NCI-H1092 (cell line): Measurements from ENCODE around the gene CER1.
A peak's percentile ranks its signal among the peaks of the same experiment; 100 is the strongest.
"Not testable (repeated sequence)": the region's sequence is repeated elsewhere in the genome, so short reads cannot be mapped to it uniquely, and the experiment has no call there.

ENCODE experiments used
- DNase-seq: peaks from one replicate; lab custom pipeline; 2025; lab: John Stamatoyannopoulos, UW

CER1 gene

DNA sequence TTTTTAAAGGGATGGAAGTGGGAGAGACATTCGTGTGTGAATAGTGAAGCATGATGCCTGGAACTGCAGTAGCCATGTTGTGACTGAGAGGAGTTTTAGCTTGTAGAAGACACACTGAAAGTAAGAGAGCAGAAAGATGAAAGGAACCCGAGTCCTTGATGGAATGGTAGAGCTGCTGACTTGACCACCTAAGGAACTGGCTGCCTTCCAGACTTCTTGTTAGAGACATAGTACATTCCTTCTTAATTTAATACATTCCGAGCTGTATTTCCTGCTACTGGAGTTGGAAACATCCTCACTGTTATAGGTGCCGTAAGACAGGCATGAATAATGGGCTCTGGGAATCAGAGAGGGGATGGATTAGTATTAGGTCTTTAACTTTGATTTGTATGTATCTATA lies 7.4 kb downstream of the CER1 start:
- no peak for DNase-seq

- DNase-seq, result no peak
Measured at GRCh38 chr9:14713187-14713767, 9.3 kb downstream of the CER1 start.

DNA sequence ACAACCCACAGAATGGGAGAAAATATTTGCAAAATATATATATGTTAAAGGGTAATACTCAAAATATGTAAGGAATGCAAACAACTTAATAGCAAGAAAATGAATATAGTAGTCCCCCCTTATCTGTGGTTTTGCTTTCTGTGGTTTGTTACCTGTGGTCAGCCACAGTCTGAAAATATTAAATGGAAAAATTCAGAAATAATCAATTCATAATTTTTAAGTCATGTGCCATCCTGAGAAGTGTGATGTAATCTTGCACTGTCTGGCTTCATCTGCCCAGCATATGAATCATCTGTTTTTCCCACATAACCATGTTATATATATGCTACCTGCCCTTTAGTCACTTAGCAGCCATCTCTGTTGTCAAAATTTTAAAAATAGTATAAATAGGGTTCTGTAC lies 11.7 kb downstream of the CER1 start:
- DNase-seq, result no peak

- no peak for DNase-seq
Measured at GRCh38 chr9:14706530-14707140, 15.9 kb downstream of the CER1 start.

DNA sequence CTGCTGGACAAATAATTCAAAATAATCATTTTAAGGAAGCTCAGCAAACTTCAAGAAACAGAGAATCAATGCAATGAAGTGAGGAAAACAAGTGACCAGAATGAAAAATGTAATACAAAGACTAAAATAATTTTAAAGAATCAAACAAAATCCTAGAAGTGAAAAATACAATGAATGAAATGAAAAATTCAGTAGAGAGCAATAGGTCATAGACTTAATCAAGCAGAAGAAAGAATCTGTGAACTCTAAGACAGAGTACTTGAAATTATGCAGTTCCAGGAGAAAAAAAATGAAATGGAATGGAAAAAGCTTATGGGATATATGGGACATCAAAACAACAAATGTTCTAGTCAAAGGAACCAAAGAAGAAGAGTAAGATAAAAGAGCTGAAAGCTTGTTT lies 17.5 kb downstream of the CER1 start:
- DNase-seq, result no peak

DNA sequence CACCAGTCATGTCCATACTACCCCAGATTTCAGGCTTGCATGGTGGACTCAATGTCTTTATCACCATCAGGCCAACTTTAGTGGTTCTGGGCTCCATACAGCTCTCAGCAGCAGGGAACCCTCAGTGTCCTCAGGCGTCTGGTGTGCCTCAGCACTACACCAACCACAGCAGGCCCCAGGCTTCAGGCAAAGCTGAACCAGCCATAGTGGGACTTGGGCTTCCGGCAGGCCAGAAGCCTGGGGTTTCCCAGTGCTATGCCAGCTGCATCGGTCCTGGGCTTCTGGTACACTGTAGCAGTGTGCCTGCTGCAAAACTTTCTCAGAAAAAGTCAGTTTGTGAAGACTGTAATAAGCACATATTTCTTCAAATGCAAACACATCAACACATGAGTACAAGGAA lies 18.3 kb downstream of the CER1 start:
- DNase-seq, result no peak

GRCh38 chr9:14702200-14702720 lies 20.3 kb downstream of the CER1 start:
- DNase-seq, result no peak

GRCh38 chr9:14693251-14693861 lies 29.2 kb downstream of the CER1 start, which contains the start of gene ZDHHC21:
TSS of gene ZDHHC21 (minus strand) at chr9:14693432. CDS start at chr9:14674340, 19,092 bp downstream.
- peak; percentile 70 for DNase-seq

DNA sequence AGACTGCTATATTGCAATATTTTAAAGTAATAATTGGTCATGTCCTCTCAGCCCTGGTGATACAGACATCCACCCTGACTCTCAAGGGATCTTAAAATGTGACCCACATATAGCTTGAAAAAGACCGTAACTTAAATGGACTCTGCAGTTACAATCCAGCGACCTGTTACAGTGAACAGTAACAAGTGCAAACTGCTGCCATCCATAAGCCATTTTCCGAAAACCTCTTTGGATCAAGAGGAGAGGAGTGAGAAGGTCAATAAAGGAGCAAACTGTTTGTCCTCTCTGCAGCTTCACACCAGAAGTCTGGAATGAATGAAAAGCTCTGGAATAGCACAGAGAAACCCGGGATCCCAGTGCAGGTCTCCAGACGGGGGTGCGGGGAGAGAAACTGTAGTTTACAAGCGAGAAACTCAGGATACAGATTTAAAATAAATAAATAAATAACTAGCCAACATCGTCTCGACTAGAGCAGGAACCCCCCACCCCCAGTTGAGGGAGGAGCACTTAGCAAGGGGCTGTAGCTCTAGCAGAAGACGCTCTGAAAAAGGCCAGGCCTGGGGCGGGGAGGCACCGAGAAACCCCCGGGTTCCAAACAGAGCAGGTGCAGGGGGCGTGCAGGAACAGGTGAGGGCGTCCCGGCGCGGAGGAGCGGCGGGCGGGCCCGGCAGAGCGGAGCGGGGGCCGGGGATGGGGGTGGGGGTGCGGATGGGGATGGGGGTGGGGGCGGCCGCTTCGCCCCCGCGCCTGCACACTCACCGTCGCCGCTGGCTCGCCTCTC lies 29.9 kb downstream of the CER1 start:
- DNase-seq, result peak; percentile 28

DNA sequence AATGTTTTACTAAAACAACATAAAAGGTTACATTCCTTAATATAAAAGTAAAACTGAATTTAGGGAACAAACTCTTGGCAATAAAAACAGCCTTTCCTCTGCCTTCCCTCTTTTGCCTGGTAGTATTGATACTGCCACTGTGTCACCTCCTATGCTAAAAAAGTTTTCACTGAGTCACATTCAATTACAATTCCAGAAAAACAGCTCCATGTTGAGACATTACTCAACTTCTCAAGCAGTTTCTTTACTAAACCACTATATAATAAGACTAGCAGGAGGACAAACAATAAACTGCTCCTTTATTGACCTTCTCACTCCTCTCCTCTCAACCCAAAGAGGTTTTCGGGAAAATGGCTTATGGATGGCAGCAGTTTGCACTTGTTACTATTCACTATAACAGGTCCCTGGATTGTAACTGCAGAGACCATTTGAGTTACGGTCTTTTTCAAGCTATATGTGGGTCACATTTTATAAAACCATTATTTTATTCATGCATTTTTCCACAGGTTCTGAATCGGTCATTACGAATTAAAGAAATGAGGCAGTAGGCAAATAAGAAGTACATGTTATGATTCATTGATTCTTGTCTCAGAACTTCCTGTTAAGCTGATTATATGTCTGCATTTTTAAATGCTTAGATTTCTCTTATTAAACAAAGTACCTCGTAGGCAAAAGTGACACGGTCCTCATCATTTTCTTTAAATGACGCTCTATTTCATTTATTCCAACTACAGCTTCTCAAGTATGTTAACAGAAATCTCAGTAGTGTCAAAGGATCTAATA lies 31.4 kb downstream of the CER1 start:
- no peak for DNase-seq

- no peak for DNase-seq
Measured at GRCh38 chr9:14687042-14687719, 35.4 kb downstream of the CER1 start.

DNA sequence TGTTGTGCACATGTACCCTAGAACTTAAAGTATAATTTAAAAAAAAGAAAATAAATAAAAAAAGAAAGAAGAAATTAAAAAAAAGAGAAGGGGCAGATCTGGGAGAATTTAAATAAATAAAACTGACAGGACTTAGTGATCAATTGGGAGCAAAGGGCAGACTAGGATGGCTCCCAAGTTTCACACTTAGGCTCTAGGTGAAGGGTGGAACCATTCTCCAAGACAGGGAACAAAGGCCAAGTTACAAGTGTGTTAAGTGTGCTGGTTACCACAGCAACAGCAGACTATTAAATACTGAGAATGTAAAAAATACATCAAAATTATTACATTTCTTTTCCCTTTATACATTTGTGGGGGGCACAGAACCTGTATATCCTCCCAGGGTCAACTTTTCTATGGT lies 36.4 kb downstream of the CER1 start:
- no peak for DNase-seq

DNA sequence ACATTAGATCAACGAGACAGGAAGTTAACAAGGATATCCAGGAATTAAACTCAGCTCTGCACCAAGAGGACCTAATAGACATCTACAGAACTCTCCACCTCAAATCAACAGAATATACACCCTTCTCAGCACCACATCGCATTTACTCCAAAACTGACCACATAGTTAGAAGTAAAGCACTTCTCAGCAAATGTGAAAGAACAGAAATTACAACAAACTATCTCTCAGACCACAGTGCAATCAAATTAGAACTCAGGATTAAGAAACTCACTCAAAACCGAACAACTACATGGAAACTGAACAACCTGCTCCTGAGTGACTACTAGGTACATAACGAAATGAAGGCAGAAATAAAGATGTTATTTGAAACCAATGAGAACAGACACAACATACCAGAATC lies 39.9 kb downstream of the CER1 start:
- not testable (repeated sequence) for DNase-seq

- no peak for DNase-seq
Measured at GRCh38 chr9:14678776-14679175, 43.8 kb downstream of the CER1 start.

DNA sequence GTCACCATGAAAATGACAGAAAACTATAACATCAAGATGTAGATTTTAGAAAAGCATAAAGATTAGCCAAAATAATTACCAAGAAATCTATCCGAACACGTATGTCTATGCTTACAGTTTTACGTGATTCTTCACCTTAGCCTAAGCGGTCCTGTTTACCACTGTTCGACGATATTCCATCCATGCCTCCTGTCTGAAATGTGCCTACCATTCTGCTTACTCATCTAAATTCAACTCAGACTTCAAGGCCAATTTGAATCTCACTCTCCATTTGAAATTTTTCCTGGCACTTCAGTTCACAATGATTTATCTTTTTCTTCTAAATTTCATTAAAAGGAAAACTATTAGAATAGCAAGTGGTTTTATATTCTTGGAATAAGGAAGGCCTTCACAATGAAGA lies 44.7 kb downstream of the CER1 start:
- DNase-seq, result no peak

DNA sequence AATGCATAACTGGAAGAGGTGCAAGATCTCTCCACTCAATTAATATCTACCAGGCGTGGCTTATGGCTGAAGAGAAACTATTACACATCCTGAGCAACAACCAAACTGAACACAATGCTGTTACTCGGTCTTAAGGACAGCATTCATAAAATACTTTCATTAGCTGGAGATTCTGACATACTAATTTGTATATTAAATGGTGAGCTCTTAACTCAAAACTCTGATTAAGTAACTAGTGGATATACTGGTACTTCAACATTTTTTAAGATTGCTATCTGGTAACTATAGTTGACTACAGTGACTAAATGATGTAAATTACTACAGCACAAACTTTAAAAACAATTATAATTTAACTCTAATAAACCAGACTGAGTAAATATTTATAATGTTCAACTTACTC lies 45.1 kb downstream of the CER1 start:
- no peak for DNase-seq

- no peak for DNase-seq
Measured at GRCh38 chr9:14674630-14675029, 47.9 kb downstream of the CER1 start.

DNA sequence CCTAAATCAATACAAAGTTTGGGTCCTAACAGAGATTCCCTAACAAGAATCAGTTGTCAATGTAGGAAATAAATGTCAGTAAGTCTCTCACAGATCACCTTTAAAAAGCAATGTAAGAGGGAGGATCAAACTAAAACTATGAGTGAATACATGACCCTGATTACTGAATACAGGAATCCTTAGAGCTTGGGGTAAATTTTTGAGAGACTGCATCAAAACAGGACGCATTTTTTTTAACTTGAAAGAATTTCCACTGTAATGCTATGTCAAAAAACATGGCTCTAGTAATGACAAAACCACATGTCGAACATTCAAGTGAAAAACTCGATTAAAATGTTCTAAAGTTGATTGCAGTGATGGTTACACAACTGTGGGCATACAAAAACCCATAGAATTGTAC lies 51.2 kb downstream of the CER1 start:
- DNase-seq, result no peak

DNA sequence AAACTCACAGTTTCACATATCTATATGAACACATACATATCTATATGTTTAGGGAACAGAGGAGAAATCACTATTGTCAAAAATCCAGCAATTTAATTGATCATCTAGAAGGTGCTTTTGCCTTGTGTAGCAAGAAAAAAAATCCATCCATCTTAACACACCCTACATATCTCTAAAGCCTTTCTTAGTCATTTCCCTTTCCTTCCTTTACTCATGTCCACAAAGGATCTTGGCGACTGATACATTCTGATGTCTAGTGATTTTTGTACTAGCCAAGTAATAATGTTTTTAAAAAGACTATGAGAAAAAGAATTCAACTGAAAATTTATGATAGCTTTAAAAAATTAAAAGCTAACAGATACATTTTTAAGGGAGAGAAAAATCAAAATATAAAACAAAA lies 51.8 kb downstream of the CER1 start:
- DNase-seq, result no peak
